ENCODE data around the gene WFDC8.

GRCh38 chr20:45550765-45551164, 28.3 kb downstream of the WFDC8 start:
- TF ChIP-seq REST (IDR thresholded peaks at IDR 0.05; ENCODE audit: borderline replicate concordance in 1 of 2, low read depth in 1 of 2, low read length in 2 of 2): no peak
- no peak for TF ChIP-seq MXI1 (IDR thresholded peaks at IDR 0.05; ENCODE audit: borderline replicate concordance, low read depth, low read length)
- TF ChIP-seq, protein P1, sequence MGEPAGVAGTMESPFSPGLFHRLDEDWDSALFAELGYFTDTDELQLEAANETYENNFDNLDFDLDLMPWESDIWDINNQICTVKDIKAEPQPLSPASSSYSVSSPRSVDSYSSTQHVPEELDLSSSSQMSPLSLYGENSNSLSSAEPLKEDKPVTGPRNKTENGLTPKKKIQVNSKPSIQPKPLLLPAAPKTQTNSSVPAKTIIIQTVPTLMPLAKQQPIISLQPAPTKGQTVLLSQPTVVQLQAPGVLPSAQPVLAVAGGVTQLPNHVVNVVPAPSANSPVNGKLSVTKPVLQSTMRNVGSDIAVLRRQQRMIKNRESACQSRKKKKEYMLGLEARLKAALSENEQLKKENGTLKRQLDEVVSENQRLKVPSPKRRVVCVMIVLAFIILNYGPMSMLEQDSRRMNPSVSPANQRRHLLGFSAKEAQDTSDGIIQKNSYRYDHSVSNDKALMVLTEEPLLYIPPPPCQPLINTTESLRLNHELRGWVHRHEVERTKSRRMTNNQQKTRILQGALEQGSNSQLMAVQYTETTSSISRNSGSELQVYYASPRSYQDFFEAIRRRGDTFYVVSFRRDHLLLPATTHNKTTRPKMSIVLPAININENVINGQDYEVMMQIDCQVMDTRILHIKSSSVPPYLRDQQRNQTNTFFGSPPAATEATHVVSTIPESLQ (CRISPR knock-in tag; conservative IDR thresholded peaks at IDR 0.05): no peak
- no peak for TF ChIP-seq KDM1A (CRISPR knock-in tag; IDR thresholded peaks at IDR 0.05)
- TF ChIP-seq HNRNPL (IDR thresholded peaks at IDR 0.05; ENCODE audit: low read depth, low read length): no peak
- no peak for TF ChIP-seq FOSL2 (CRISPR knock-in tag; IDR thresholded peaks at IDR 0.05)
